Epithelial cell of proximal tubule (primary cell): Measurements from ENCODE around the gene GNAS-AS1. TPM values are rescaled to one million over a fixed set of nuclear protein-coding genes. Genes with fewer than 3 reads are reported as not detected.

Experiments
- DNase-seq: peaks from one replicate; pipeline ENCODE4 v3.0.0-alpha.2; 2011; ENCODE audit warnings: low read depth
- H3K4me3 ChIP-seq: 2 replicates; pipeline ENCODE4 v1.5.1; 2011; ENCODE audit warnings: low read depth, mild to moderate bottlenecking, low read length
- total RNA-seq: library from RNA; depleted of rRNA; stranded (reverse); fragments of >200 nt; gene quantifications from 2 replicates; pipeline ENCODE4 v1.2.3, GENCODE V29; 2015
- TF ChIP-seq, protein P1 (sequence below): conservative IDR thresholded peaks from 2 replicates; pipeline ENCODE4 v1.5.1; 2012; ENCODE audit warnings: low read depth, mild to moderate bottlenecking, low read length

GNAS-AS1 gene
- total RNA-seq, 1 donor from 2014 or later, result 0.35 TPM

DNA sequence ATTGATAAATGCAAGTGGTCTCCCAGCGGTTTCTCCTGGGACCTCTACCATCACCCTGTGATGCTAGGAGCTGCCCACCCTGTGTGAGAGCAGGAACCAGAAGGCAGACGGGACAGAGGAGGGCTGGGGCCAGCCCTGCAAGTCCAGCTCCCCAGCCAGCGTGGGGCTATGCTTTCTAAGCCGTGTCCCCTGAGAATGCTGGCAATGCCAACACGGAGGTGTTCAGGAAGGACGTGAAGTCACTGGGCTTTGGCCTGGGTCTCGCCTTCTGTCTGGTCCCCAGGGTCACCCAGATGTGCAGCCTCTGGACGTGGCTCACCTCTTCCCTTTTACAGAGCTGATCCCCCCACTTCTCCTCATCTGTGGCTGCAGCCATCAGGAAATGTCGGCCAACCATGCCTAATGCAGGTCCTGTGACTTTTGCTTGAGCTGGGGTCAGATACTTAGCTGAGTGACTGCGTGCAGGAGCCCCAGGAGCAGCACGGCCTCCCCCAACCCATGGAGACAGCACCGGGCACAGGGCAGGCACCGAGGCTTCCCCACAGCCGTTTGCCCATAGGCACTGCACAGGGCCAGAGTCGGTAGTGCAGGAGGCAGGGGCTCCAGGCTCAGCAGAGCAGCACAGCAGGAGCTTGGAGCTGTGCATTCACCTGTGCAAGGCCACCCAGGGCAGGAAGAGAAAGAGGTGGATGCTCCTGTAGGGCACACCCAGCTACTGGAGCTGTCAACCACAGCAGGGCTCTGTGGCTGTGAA is 66.2 kb downstream of the GNAS-AS1 start:
- no peak for DNase-seq
- H3K4me3 ChIP-seq, result no peak overlapping the region
- TF ChIP-seq, protein P1, sequence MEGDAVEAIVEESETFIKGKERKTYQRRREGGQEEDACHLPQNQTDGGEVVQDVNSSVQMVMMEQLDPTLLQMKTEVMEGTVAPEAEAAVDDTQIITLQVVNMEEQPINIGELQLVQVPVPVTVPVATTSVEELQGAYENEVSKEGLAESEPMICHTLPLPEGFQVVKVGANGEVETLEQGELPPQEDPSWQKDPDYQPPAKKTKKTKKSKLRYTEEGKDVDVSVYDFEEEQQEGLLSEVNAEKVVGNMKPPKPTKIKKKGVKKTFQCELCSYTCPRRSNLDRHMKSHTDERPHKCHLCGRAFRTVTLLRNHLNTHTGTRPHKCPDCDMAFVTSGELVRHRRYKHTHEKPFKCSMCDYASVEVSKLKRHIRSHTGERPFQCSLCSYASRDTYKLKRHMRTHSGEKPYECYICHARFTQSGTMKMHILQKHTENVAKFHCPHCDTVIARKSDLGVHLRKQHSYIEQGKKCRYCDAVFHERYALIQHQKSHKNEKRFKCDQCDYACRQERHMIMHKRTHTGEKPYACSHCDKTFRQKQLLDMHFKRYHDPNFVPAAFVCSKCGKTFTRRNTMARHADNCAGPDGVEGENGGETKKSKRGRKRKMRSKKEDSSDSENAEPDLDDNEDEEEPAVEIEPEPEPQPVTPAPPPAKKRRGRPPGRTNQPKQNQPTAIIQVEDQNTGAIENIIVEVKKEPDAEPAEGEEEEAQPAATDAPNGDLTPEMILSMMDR, result no peak

GRCh38 chr20:58783511-58784011 is 67.1 kb downstream of the GNAS-AS1 start:
- TF ChIP-seq, protein P1, result no peak
- no peak overlapping the region for H3K4me3 ChIP-seq
- DNase-seq, result no peak

- DNase-seq, result no peak
- H3K4me3 ChIP-seq, result no peak overlapping the region
- TF ChIP-seq, protein P1, result no peak
These were observed 69.6 kb downstream of the GNAS-AS1 start for GRCh38 chr20:58781138-58781537.

- DNase-seq, result no peak
- no peak overlapping the region for H3K4me3 ChIP-seq
- TF ChIP-seq, protein P1, result no peak
These were observed 71.9 kb downstream of the GNAS-AS1 start for GRCh38 chr20:58778760-58779159.

DNA sequence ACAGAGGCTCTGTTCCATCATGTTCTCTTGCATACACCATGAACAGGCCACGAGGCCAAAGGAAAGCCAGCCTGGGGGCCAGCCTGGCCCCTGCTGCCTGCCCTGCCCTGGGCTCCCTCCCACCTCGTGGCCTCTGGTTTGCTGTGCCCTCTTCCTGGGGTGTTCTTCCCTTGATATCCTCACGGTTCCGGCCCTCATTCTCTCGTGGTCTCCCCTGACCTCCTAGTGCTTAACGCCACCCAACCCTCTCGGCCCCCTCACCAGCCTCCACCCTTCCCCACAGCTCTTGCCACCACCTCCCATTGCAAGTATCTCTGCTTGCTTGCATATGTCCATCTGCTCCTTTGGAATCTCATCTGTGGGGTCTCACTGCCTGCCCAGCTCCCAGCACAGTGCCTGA is 73.0 kb downstream of the GNAS-AS1 start:
- TF ChIP-seq, protein P1, result no peak
- no peak overlapping the region for H3K4me3 ChIP-seq
- no peak for DNase-seq

- no peak overlapping the region for H3K4me3 ChIP-seq
- TF ChIP-seq, protein P1, result no peak
- no peak for DNase-seq
These were observed 74.6 kb downstream of the GNAS-AS1 start for GRCh38 chr20:58776109-58776508.

- TF ChIP-seq, protein P1, result no peak
- no peak for DNase-seq
- no peak overlapping the region for H3K4me3 ChIP-seq
These were observed 75.3 kb downstream of the GNAS-AS1 start for GRCh38 chr20:58775371-58775770.
